HEK293 (cell line): ENCODE results near the gene MRPS24.

ENCODE experiments used
- CTCF ChIP-seq: fragments of 450-650 bp; formaldehyde crosslinking; IDR thresholded peaks from 2 replicates; pipeline ENCODE4 v1.5.1; 2016; ENCODE audit warnings: missing biosample characterization, missing genetic modification characterization
- INSM2 ChIP-seq: fragments of 450-650 bp; formaldehyde crosslinking; IDR thresholded peaks from 2 replicates; pipeline ENCODE4 v1.5.1; 2016; ENCODE audit warnings: missing biosample characterization, missing genetic modification characterization
- RBAK ChIP-seq: fragments of 450-650 bp; formaldehyde crosslinking; IDR thresholded peaks from 2 replicates; pipeline ENCODE4 v1.5.1; 2016; ENCODE audit warnings: missing biosample characterization, missing genetic modification characterization
- TCF7L2 ChIP-seq: IDR thresholded peaks from 2 replicates; pipeline ENCODE4 v1.6.1; 2011; ENCODE audit warnings: low read depth, mild to moderate bottlenecking, inconsistent platforms, low read length, moderate library complexity, borderline replicate concordance
- TRIM28 ChIP-seq: IDR thresholded peaks from 2 replicates; pipeline ENCODE4 v1.6.1; 2011; ENCODE audit warnings: low read length, control low read depth, borderline replicate concordance
- YY1 ChIP-seq: fragments of 450-650 bp; formaldehyde crosslinking; IDR thresholded peaks from 2 replicates; pipeline ENCODE4 v1.5.1; 2018; ENCODE audit warnings: missing biosample characterization, missing genetic modification characterization
- ZBTB1 ChIP-seq: fragments of 450-650 bp; formaldehyde crosslinking; IDR thresholded peaks from 2 replicates; pipeline ENCODE4 v1.5.1; 2016; ENCODE audit warnings: missing biosample characterization, missing genetic modification characterization
- ZBTB21 ChIP-seq: fragments of 450-650 bp; formaldehyde crosslinking; IDR thresholded peaks from 2 replicates; pipeline ENCODE4 v1.5.1; 2017; ENCODE audit warnings: missing biosample characterization, missing genetic modification characterization
- ZEB2 ChIP-seq: fragments of 450-650 bp; formaldehyde crosslinking; IDR thresholded peaks from 2 replicates; pipeline ENCODE4 v1.5.1; 2016; ENCODE audit warnings: missing biosample characterization, missing genetic modification characterization
- ZNF10 ChIP-seq: fragments of 450-650 bp; formaldehyde crosslinking; IDR thresholded peaks from 2 replicates; pipeline ENCODE4 v1.5.1; 2017; ENCODE audit warnings: missing biosample characterization, missing genetic modification characterization
- ZNF311 ChIP-seq: fragments of 450-650 bp; formaldehyde crosslinking; IDR thresholded peaks from 2 replicates; pipeline ENCODE4 v1.5.1; 2017; ENCODE audit warnings: missing biosample characterization, missing genetic modification characterization, borderline replicate concordance
- ZNF530 ChIP-seq: fragments of 450-650 bp; formaldehyde crosslinking; IDR thresholded peaks from 2 replicates; pipeline ENCODE4 v1.5.1; 2016; ENCODE audit warnings: low read depth, missing biosample characterization, missing genetic modification characterization

GRCh38 chr7:43871064-43871463 lies 1.7 kb upstream of the MRPS24 start:
- no peak for TF ChIP-seq ZEB2 (tag by site-specific recombination)
- TF ChIP-seq ZNF10 = peak; percentile 27; the same call in 1 of the 2 replicates
- TF ChIP-seq YY1 (tag by site-specific recombination) = no peak
- no peak for TF ChIP-seq CTCF (tag by site-specific recombination)
- no peak for TF ChIP-seq TCF7L2
- TF ChIP-seq INSM2 (tag by site-specific recombination) = no peak
- no peak for TF ChIP-seq ZNF311 (tag by site-specific recombination)
- TF ChIP-seq ZBTB21 (tag by site-specific recombination) = no peak
- no peak for TF ChIP-seq TRIM28
- no peak for TF ChIP-seq RBAK (tag by site-specific recombination)
- no peak for TF ChIP-seq ZBTB1
- no peak for TF ChIP-seq ZNF530 (tag by site-specific recombination)
